ENCODE measurements around the gene TANC1.

Gene TANC1

GRCh38 chr2:158963071-158963470 lies 5.4 kb upstream of the TANC1 start:
- no peak for DNase-seq

- DNase-seq, result no peak
Measured at GRCh38 chr2:158965107-158965506, 3.3 kb upstream of the TANC1 start.

GRCh38 chr2:158965641-158966040 lies 2.8 kb upstream of the TANC1 start:
- DNase-seq, result no peak

GRCh38 chr2:158966312-158966711 lies 2.1 kb upstream of the TANC1 start:
- no peak for DNase-seq

GRCh38 chr2:158967114-158967730 lies 1.2 kb upstream of the TANC1 start:
- DNase-seq, result no peak

GRCh38 chr2:158967731-158968395 lies 577 bp upstream of the TANC1 start:
- no peak for DNase-seq

- DNase-seq, result no peak
Measured at GRCh38 chr2:158969162-158969714, 798 bp downstream of the TANC1 start.

- peak; percentile 54 for DNase-seq
Measured at GRCh38 chr2:158969715-158970240, 1.3 kb downstream of the TANC1 start.

GRCh38 chr2:158970241-158970751 lies 1.9 kb downstream of the TANC1 start:
- DNase-seq, result no peak

GRCh38 chr2:158973116-158973956 lies 4.9 kb downstream of the TANC1 start:
- no peak for DNase-seq

GRCh38 chr2:158975271-158975921 lies 7.0 kb downstream of the TANC1 start:
- DNase-seq, result no peak

- DNase-seq, result no peak
Measured at GRCh38 chr2:158979772-158980171, 11.3 kb downstream of the TANC1 start.

GRCh38 chr2:158984604-158985135 lies 16.2 kb downstream of the TANC1 start:
- no peak for DNase-seq

GRCh38 chr2:158988501-158988900 lies 20.1 kb downstream of the TANC1 start:
- no peak for DNase-seq

- DNase-seq, result no peak
Measured at GRCh38 chr2:158989165-158989564, 20.7 kb downstream of the TANC1 start.

- no peak for DNase-seq
Measured at GRCh38 chr2:158990397-158991214, 22.2 kb downstream of the TANC1 start.

GRCh38 chr2:158993030-158993429 lies 24.6 kb downstream of the TANC1 start:
- DNase-seq, result no peak

GRCh38 chr2:158993721-158994587 lies 25.5 kb downstream of the TANC1 start:
- DNase-seq, result no peak

GRCh38 chr2:158994920-158995676 lies 26.7 kb downstream of the TANC1 start:
- DNase-seq, result no peak

GRCh38 chr2:158995677-158996049 lies 27.2 kb downstream of the TANC1 start:
- DNase-seq, result no peak
